Lower leg skin (tissue), 3 donors: ENCODE results near the gene BMP10.

ENCODE experiments used
- POLR2A ChIP-seq, 2 donors: fragments of 450-650 bp; IDR thresholded peaks; one replicate each; pipeline ENCODE4 v1.6.1; 2016 to 2017; ENCODE audit warnings: antibody characterized with exemption in 2 of 2, mild to moderate bottlenecking in 1 of 2, moderate library complexity in 1 of 2
- TF ChIP-seq, protein P1 (sequence below), 3 donors: fragments of 450-650 bp; IDR thresholded peaks; one replicate each; pipeline ENCODE4 v1.5.1; 2016; ENCODE audit warnings: antibody characterized with exemption in 3 of 3, mild to moderate bottlenecking in 3 of 3, moderate library complexity in 2 of 3

DNA sequence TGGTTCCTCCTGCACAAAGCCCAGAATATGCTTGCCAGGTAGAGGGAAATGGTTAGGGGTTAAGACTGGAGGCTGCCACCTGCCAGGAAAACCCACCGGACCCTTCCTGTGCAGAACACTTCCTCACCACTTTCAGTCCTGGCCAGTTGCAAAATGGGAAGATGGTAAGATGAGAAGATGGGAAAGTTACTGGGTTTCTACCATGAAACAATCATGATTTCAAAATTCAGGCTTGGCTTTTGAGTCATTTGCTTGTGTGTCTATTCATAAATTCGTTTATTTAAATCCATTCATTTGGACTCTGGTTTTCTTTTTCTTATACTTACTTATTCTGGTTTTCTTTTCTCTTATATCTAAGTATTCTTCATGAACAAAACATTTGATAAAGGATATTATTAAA, 7.2 kb downstream of the BMP10 start:
- TF ChIP-seq, protein P1, sequence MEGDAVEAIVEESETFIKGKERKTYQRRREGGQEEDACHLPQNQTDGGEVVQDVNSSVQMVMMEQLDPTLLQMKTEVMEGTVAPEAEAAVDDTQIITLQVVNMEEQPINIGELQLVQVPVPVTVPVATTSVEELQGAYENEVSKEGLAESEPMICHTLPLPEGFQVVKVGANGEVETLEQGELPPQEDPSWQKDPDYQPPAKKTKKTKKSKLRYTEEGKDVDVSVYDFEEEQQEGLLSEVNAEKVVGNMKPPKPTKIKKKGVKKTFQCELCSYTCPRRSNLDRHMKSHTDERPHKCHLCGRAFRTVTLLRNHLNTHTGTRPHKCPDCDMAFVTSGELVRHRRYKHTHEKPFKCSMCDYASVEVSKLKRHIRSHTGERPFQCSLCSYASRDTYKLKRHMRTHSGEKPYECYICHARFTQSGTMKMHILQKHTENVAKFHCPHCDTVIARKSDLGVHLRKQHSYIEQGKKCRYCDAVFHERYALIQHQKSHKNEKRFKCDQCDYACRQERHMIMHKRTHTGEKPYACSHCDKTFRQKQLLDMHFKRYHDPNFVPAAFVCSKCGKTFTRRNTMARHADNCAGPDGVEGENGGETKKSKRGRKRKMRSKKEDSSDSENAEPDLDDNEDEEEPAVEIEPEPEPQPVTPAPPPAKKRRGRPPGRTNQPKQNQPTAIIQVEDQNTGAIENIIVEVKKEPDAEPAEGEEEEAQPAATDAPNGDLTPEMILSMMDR (IDR thresholded peaks at IDR 0.05), result no peak
- TF ChIP-seq POLR2A (IDR thresholded peaks at IDR 0.05), result no peak
